ENCODE measurements around the gene PIM3. TPM values are rescaled to one million over a fixed set of nuclear protein-coding genes. Genes with fewer than 3 reads are reported as not detected.

The PIM3 gene
- total RNA-seq, 6 experiments from 2014 or later: 14.8 to 18.8 (median 17.4) TPM

DNA sequence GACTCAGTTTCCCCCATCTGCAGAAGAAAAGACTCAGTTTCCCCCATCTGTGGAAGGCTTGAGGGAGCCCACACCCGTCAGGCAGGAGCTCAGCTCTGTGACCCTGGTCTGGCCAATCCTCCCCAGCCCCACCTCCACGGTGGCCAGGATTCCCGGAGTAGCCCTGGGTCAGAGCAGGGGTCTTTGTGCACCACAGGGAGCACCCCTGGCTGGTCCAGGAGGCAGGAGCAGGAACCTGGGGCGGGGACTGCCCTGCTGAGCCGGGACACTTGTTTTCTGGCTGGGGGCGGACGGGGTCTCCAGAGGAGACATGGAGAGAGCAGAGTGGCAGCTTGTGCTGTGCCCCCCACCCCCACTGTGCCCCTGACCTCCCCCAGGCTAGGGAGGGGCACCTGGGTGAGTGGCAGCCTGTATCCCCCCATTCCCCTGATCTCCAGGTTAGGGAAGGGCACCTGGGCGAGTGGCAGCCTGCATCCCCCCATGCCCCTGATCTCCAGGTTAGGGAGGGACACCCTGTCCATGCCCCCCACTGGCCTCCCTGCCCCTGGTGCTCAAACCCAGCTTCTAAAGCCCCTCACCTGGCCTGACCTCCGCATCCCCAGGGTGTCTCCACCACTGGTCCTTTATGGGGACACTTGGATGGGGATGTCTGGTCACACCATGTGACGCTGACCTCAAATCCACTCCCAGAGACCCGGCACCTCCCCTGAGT lies 33.2 kb downstream of the PIM3 start:
- TF ChIP-seq, protein P1, sequence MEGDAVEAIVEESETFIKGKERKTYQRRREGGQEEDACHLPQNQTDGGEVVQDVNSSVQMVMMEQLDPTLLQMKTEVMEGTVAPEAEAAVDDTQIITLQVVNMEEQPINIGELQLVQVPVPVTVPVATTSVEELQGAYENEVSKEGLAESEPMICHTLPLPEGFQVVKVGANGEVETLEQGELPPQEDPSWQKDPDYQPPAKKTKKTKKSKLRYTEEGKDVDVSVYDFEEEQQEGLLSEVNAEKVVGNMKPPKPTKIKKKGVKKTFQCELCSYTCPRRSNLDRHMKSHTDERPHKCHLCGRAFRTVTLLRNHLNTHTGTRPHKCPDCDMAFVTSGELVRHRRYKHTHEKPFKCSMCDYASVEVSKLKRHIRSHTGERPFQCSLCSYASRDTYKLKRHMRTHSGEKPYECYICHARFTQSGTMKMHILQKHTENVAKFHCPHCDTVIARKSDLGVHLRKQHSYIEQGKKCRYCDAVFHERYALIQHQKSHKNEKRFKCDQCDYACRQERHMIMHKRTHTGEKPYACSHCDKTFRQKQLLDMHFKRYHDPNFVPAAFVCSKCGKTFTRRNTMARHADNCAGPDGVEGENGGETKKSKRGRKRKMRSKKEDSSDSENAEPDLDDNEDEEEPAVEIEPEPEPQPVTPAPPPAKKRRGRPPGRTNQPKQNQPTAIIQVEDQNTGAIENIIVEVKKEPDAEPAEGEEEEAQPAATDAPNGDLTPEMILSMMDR (IDR thresholded peaks at IDR 0.05): peak; percentile 22; the same call in 1 of the 2 replicates
- no peaks in the 10 kb centered on the region for H3K4me1 Mint-ChIP-seq (ENCODE audit: low read depth)
- H3K4me3 Mint-ChIP-seq: no peak overlapping the region
- no peak for DNase-seq
- H3K27me3 Mint-ChIP-seq (ENCODE audit: insufficient read depth): peaks cover 10% of the 10 kb centered on the region
- H3K27ac Mint-ChIP-seq: no peak overlapping the region
- peaks cover 14% of the 10 kb centered on the region for H3K9me3 Mint-ChIP-seq
- H3K36me3 Mint-ChIP-seq (ENCODE audit: low read depth): 0 out of 2 replicates have a peak, but pooled peaks cover 11% of the 10 kb centered on the region

DNA sequence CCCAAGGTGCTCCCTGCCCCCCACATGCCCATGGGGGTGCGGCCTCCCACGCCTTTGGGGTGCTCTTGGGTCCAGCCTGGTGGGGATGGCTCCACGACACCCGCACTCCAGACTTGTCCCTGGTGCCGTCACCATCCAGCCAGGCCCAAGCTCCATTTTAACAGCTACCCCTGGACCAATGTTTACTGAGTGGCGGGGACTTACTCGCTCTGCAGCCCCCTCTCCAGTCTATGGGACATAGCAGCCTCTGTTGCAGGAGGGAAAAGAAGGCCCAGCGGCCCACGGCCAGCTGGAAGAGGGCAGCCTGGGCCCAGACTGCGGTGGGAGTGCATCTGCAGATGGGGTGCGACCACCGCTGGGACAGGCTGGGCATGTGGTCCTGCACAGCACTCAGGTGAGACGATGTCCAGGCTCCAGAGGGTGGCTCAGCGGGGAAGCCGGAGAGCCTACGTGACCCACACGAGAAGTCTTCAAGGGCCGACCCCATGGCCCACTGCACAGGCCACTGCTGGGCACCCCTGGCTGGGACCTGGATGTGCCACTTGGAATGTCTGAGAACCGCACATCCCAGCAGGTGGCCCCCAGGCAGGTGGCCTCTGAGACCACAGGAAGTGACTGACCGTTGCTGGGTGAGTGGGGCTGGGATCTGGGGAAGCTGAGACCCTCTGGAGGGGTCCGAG lies 33.9 kb downstream of the PIM3 start:
- Mint-ChIP-seq H3K4me3 (no peak overlapping the region), H3K4me1 (ENCODE audit: low read depth) (no peaks in the 10 kb centered on the region), H3K27ac (no peak overlapping the region), H3K27me3 (ENCODE audit: insufficient read depth) (peaks cover 11% of the 10 kb centered on the region), H3K9me3 (peaks cover 14% of the 10 kb centered on the region), H3K36me3 (ENCODE audit: low read depth) (0 out of 2 replicates have a peak, but pooled peaks cover 11% of the 10 kb centered on the region)
- TF ChIP-seq, protein P1 (IDR thresholded peaks at IDR 0.05): no peak
- no peak for DNase-seq

DNA sequence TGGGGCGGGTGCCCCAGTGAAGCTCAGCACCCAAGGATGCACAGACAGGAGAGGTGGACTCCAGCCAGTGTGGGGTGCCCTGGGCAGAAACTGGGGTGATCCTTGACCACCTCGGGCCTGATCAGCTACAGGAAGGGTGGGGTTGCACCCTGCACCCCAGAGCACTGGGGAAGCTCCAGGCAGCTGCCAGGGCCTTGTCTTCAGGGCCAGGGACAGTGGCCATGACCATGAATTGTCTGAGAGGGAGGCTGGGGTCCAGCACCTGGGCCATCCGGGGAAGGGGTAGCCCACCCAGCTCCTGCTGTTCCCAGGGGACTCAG lies 34.4 kb downstream of the PIM3 start:
- Mint-ChIP-seq H3K27ac (no peak overlapping the region), H3K36me3 (ENCODE audit: low read depth) (0 out of 2 replicates have a peak, but pooled peaks cover 11% of the 10 kb centered on the region), H3K9me3 (peaks cover 14% of the 10 kb centered on the region), H3K27me3 (ENCODE audit: insufficient read depth) (peaks cover 11% of the 10 kb centered on the region), H3K4me3 (no peak overlapping the region), H3K4me1 (ENCODE audit: low read depth) (no peaks in the 10 kb centered on the region)
- no peak for DNase-seq
- TF ChIP-seq, protein P1 (IDR thresholded peaks at IDR 0.05): no peak

DNA sequence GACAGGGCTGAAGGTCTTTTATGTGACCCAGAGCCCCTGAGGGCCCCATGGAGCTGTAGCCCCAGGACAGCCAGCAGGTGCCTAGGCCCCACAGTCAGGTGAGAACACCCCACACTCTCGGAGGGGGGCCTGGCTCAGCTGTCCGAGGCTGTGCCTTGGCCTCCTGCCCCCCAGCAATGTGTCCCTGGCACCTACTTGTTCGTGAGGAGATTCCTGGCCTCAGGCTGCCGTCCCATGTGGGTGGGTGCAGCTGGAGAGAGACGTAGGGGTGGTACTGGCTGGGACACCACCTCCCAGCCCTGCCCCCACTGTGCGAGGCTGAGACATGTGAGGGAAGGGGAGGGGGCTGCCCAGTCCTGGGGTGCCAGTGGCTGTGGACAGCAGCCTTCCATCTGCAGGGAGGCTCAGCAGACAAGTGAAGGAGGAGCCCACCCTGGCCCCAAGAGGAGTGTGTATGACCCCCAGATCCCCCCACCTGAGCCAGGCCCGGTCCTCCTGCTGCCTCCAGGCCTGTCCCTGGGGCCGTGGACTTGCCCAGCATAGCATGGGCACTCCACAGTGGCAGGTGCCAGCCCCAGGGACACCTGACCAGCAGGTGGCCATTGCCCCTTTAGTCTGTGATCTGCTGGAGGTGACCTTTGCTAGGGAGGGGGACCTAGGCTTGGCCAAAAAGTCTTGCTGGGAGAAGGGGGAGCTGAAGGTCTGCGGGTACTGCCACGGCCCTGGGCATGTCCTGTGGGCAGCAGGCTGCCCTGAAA lies 35.0 kb downstream of the PIM3 start:
- no peak for DNase-seq
- Mint-ChIP-seq H3K4me3 (no peak overlapping the region), H3K9me3 (peaks cover 9% of the 10 kb centered on the region), H3K4me1 (ENCODE audit: low read depth) (no peaks in the 10 kb centered on the region), H3K27ac (no peak overlapping the region), H3K27me3 (ENCODE audit: insufficient read depth) (peaks cover 8% of the 10 kb centered on the region), H3K36me3 (ENCODE audit: low read depth) (0 out of 2 replicates have a peak, but pooled peaks cover 8% of the 10 kb centered on the region)
- TF ChIP-seq, protein P1 (IDR thresholded peaks at IDR 0.05): no peak

DNA sequence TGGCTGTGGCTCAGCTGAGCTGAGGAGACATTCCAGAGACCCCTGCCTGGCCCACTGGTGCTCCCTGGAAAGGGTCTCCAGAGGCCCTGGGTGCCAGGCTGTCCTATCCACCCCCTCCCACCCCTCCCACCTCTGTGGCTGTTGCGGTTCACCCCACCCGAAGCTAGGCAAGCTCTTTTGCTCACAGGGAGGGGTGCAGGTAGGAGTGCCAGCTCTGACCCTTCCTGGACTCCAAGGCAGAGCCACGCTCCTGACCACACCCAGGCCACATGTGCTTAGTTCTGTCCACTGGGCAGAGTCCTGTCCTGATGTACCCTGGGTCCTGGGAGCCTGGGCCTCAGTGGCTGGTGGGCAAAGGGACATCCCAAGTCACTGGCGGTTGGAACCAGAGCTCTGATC lies 35.5 kb downstream of the PIM3 start:
- Mint-ChIP-seq H3K9me3 (peaks cover 3% of the 10 kb centered on the region; the same call in 1 of the 2 replicates), H3K4me3 (no peak overlapping the region), H3K36me3 (ENCODE audit: low read depth) (0 out of 2 replicates have a peak, but pooled peaks cover 2% of the 10 kb centered on the region), H3K27me3 (ENCODE audit: insufficient read depth) (peaks cover 3% of the 10 kb centered on the region), H3K27ac (no peak overlapping the region), H3K4me1 (ENCODE audit: low read depth) (no peaks in the 10 kb centered on the region)
- DNase-seq: no peak
- TF ChIP-seq, protein P1 (IDR thresholded peaks at IDR 0.05): no peak

Data from HFFc6 (cell line).